GM18508 (cell line): ENCODE results near the gene PPP4R4.
"Not testable (repeated sequence)": the region's sequence is repeated elsewhere in the genome, so short reads cannot be mapped to it uniquely, and the experiment has no call there.

Source experiments
- ATAC-seq: cut with Tn5 transposase; IDR thresholded peaks from one replicate; pipeline ENCODE4 v1.9.1; 2021; ENCODE audit warnings: moderate number of reproducible peaks; ENCODE audit not compliant: insufficient read depth, unreplicated experiment

The PPP4R4 gene

GRCh38 chr14:94175747-94176146 lies 1.6 kb downstream of the PPP4R4 start:
- no peak for ATAC-seq

DNA sequence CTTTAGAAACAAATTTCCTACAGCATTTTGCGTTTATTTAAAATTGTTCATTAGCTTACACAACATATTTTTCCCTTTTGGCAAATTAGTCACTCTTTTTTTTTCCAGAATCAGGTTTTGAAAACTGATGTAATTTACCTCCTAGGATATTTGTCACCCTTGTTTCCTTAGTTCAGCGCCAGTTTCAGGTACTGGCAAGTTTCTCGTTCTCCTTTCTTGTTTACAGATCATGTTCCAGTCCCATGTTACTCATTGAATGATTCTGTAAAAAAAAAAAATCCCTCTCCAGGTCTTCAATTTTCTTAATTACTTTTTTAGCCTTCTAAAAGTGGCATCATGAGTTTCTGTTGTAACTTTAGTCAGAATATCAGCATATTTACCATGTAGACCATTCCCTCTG lies 2.7 kb downstream of the PPP4R4 start:
- ATAC-seq, result no peak

GRCh38 chr14:94177806-94178205 lies 3.7 kb downstream of the PPP4R4 start:
- ATAC-seq, result no peak

DNA sequence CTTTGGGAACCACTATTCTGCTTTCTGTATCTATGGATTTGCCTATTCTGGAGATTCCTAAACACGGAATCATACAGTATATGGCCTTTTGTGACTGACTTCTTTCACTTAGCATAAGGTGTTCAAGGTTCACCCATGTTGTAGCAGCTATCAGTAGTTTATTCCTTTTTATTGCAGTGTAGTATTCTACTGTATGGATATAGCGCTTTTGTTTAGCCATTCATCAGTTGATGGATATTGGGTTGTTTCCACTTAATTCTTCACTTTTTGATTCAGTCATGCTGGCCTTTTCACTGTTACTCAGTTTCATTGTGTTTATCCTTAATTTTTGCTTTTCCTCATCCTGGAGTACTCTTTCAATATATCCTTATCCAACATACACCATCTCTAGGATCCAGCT lies 5.1 kb downstream of the PPP4R4 start:
- ATAC-seq, result no peak

- peak; percentile 61 for ATAC-seq
Measured at GRCh38 chr14:94180655-94181271, 6.6 kb downstream of the PPP4R4 start.

- ATAC-seq, result no peak
Measured at GRCh38 chr14:94181835-94182234, 7.7 kb downstream of the PPP4R4 start.

DNA sequence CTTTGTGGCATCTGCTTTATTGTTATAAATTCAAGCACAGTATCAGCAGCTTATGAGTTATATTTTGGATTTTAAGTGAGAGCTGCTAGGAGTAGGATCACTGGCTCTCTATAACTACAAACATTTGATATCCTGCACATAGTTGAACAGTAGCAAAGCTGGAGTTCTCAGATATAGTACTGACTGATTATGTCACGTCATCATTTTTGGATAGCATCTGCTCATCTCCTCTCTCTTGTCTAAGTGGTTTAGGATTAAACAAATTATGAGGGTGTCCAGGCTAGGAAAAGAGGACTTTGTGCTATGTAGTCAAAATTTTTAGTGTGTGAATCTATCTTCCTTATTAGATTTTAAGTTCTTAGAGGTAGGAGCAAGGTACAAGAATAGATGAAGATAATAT lies 18.4 kb downstream of the PPP4R4 start:
- ATAC-seq, result no peak

GRCh38 chr14:94193776-94194175 lies 19.7 kb downstream of the PPP4R4 start:
- ATAC-seq, result no peak

- ATAC-seq, result no peak
Measured at GRCh38 chr14:94196057-94196456, 21.9 kb downstream of the PPP4R4 start.

GRCh38 chr14:94203473-94204210 lies 29.5 kb downstream of the PPP4R4 start:
- ATAC-seq, result no peak

DNA sequence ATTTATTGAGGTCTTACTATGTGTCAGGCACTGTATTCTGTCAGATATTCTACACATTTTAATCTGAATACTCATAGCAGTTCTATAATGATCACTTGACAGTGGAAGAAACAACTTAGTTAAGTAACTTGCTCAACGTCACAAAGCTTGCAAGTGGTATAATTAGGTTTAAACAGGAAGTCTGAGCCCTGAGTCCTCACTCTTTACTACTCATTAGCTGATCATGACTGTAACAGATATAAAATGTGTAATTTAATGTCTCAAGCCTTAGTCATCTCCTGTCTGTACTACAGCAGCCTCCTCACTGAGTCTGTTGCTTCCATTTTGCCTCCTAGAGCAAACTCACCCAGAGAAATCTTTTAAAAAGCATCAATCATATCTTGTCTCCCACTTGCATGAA lies 38.9 kb downstream of the PPP4R4 start:
- ATAC-seq, result no peak

- no peak for ATAC-seq
Measured at GRCh38 chr14:94213741-94214140, 39.6 kb downstream of the PPP4R4 start.

DNA sequence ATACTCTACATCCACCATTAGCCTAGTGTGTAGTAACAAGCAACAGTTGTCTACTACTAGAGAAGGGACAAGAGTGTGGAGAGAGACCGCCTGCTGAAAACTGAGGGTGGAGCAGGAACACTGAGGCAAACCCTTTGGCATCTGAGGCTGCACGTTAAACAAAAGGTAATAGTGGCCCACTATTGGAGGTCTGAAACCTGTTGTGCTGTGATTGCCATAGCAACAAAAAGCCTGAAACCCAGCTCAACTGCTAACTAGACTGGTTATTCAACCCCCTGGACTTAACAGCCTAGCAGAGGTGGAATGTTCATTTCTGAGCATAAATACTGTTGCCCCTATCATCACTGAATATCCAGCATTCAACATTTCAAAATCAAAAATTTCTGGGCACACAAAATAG lies 43.0 kb downstream of the PPP4R4 start:
- no peak for ATAC-seq

DNA sequence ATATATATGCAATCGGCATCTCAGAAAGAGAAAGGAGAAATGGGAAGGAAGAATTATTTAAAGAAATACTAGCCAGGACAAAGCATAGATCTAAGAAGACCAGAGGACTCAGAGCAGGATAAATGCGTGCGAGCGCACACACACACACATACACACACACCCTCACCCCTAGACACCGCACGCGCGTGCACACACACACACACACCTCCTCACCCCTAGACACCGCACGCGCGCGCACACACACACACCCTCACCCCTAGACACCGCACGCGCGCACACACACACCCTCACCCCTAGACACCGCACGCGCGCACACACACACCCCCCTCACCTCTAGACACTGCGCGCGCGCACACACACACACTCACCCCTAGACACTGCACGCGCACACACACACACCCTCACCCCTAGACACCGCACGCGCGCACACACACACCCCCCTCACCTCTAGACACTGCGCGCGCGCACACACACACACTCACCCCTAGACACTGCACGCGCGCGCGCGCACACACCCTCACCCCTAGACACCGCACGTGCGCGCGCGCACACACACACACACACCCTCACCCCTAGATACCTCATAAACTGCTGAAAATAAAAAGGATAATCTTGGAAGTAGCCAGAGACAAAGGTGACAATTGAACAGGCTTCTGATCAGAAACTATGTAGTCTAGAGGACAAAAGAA lies 44.2 kb downstream of the PPP4R4 start:
- ATAC-seq, result not testable (repeated sequence)

DNA sequence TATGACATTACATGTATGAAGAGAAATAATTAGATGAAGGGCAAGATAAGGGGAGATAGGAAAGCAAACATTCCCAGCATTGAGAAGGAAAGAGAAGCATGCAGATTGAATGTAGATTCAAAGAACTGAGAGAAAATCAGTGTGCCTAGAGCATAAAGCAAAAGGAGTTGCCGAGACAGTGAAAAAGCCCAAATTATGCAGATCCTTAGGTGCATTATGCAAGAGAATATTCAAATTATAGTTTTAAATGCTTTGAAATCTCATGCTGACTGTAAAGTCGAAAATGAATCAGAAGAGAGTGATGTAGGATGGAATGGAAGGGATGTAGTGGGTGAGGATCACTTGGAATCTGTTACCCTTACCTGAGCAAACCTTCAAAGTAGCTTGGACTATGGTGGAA lies 49.9 kb downstream of the PPP4R4 start:
- ATAC-seq, result no peak

DNA sequence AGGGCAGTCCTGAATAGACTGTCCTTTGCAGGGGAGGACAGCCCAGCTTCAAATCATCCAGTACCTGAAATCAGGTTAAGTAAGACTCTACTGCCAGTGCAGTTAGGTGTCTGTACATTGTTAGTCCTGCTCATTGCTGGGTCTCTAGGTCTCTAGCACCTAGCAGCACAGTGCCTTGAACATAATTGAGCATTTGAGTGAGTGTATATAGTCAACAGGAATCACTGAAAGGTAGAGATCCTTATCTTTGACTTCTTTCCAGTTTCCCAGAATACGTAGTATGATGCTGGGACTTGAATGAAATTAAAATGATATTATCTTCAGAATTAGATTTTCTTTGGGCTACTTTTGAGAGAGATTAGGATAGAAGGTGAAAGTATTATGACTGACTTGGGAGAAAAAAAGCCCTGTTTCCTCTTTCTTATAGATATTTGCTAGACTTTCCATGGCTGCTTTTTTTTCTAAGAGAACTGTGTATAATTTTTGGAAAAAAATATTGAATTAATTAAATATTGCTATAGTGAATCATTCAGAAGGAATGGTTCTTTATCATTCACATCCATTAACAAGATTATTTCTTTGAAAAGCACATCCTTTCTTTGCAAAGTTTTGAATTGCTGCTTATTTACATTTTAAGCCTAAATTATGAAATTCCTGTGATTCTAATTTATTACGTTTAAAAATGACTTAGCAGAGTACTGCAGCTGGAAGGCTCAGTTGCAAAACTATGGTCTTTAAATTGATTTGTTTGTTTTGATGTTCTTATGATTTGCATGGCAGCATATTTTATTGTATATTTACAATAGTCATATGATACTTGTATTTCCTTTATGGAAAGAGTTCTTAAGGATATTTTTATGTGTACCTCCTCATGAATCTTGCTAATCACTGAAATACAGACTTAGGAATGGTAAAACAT lies 51.6 kb downstream of the PPP4R4 start:
- no peak for ATAC-seq

DNA sequence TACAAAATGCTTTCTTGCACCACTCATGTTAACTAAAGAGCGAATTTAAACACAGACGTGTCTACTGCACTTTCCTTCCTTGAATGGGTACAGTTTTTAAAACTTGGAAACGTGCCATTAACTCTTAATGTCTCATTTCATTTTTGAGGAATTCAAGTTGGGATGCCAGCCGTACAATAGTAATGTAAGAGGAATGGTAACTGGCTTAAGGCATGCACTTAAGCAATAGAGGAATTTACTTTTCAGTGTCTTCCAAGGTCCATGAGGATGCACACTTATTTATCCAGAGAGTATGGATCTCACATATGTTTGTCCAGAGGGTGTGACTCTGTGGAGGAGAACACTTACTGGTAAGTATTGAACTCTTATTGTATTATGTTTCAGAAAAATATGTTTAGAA lies 52.9 kb downstream of the PPP4R4 start:
- no peak for ATAC-seq

DNA sequence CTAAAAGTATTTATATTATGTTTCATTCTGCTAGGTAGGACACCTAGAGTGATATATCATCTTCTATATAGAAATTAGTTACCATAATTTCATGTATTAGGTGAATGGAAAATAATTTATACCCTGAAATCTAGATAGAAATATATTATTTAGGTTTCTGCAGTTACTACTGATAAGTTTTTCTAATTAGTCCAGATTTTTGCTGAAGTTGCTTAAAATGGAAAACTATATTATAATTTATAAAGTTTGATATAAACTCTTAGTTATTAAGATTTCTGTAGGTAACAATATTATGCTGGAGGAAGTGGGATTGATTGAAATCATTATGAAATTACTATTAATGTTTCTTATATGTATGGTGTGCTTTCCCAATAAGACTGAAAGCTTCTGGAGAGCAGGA lies 62.9 kb downstream of the PPP4R4 start:
- ATAC-seq, result no peak

DNA sequence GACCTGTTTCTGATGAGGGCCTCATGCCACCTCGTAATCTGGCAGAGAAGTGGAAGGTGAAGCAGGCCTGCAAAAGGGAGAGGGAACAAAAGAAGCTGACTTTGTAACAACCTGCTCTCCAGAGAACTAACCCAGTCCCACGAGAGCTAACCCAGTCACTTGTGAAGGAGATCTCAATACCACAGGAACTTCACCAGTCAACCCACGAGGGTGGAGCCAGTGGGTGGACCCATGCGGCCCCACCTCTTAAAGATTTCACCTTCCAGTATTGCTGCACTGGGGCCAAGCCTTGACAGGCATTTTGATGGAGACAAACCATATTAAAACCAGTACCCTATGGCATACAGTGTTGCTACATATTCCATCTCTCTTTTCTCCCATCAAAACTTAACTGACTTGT lies 63.9 kb downstream of the PPP4R4 start:
- no peak for ATAC-seq

DNA sequence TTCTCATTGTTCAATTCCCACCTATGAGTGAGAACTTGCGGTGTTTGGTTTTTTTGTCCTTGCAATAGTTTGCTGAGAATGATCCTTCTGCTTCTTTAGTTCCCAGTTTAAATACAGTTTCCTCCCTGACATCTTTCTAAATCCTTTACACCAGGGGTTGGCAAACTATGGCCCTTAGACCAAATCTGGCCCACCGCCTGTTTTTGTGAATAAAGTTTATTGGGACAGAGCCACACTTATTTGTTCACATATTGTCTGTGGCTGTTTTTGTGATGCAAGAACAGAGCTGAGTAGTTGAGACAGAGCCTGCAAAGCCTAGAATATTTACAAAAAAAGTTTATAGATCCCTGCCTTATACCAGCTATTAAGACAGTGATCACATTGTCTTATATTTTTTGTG lies 65.3 kb downstream of the PPP4R4 start:
- ATAC-seq, result no peak

DNA sequence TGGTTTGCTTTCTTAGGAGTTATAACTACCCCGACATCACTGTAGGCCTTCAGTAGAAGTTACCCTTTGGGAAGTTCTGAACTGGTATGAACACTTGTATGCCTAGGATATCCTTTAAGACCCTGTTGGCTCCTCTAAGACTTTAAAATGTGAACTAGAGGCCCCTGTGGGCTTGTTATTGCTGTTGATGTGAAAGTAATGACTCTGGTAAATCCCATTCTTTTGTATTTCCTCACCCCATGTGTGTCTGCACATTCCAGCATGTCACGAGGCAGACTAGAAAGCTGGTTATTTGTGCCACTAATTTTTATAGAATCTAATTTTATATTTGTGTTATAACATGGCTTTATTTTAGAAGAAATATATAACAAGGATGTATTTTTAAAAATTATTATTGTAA lies 70.1 kb downstream of the PPP4R4 start:
- no peak for ATAC-seq
